Esophagus squamous epithelium (tissue), 5 donors: ENCODE measurements around the gene PKD1. TPM values are rescaled to one million over a fixed set of nuclear protein-coding genes. Genes with fewer than 3 reads are reported as not detected.

Experiments used
- DNase-seq: peaks from one replicate; lab custom pipeline; 2025; lab: John Stamatoyannopoulos, UW
- H3K27ac ChIP-seq, 4 donors: fragments of 200-600 bp; sonication (generic); one replicate each; pipeline ENCODE4 v1.5.1; 2016 to 2019; ENCODE audit warnings: mild to moderate bottlenecking in 1 of 4
- H3K27me3 ChIP-seq, 4 donors: fragments of 200-600 bp; sonication (generic); 1 replicate in 3 of 4; 2 replicates in 1 of 4; pipeline versions ENCODE4 v1.5.1 to v1.6.0; 2017 to 2021; ENCODE audit warnings: antibody characterized with exemption in 1 of 4
- H3K36me3 ChIP-seq, 3 donors: fragments of 200-600 bp; sonication (generic); one replicate each; pipeline ENCODE4 v1.5.1; 2016 to 2019
- H3K4me1 ChIP-seq, 3 donors: fragments of 200-600 bp; sonication (generic); one replicate each; pipeline ENCODE4 v1.5.1; 2017 to 2019
- H3K4me3 ChIP-seq, 4 donors: fragments of 200-600 bp; sonication (generic); 1 replicate in 3 of 4; 2 replicates in 1 of 4; pipeline ENCODE4 v1.5.1; 2016 to 2019; ENCODE audit warnings: mild to moderate bottlenecking in 2 of 4, moderate library complexity in 1 of 4
- H3K9me3 ChIP-seq, 3 donors: fragments of 200-600 bp; sonication (generic); one replicate each; pipeline ENCODE4 v1.5.1; 2016 to 2019
- CTCF ChIP-seq, 6 experiments: fragments of 450-650 bp in 4 of 6; fragments of 200-600 bp in 2 of 6; sonication (generic) in 2 of 6; IDR thresholded peaks; one replicate each; pipeline ENCODE4 v1.5.1; 2016 to 2019; ENCODE audit warnings: antibody characterized with exemption in 6 of 6, mild to moderate bottlenecking in 4 of 6, moderate library complexity in 4 of 6
- POLR2A ChIP-seq, 4 donors: fragments of 450-650 bp; IDR thresholded peaks; one replicate each; pipeline ENCODE4 v1.6.1; 2017; ENCODE audit warnings: antibody characterized with exemption in 4 of 4, mild to moderate bottlenecking in 4 of 4, moderate library complexity in 3 of 4
- WGBS, 2 donors: methylation state at CpG; one replicate each; pipeline ENCODE4 v1.1.5; 2018; 5-methylcytosine and 5-hydroxymethylcytosine counted together
- intact Hi-C: fragments of 100-400 bp; cut with DNase I; formaldehyde crosslinking; loops from one replicate; pipeline ENCODE4 v1.15.0; 2022
- total RNA-seq, 4 donors: library from RNA; depleted of rRNA; stranded (reverse); fragments of >200 nt; gene quantifications; one replicate each; pipeline ENCODE4 v1.1.0, GENCODE V29; 2016
- donor health status: DM: yes; HTN: yes; CAD: no.

PKD1 gene
- total RNA-seq, 4 donors from 2014 or later, result 34.1 to 123 (median 64.1) TPM

- no peak for DNase-seq
- no peaks in the 10 kb centered on the region for H3K27me3 ChIP-seq
- peaks cover 0 to 15% (median under 1%) of the 10 kb centered on the region in 3 donors for H3K36me3 ChIP-seq
- H3K4me3 ChIP-seq, result peak overlapping the region in 1 of 4 donors; percentile 43
- H3K4me1 ChIP-seq, result peaks cover 65 to 73% (median 68%) of the 10 kb centered on the region in 3 donors
- H3K9me3 ChIP-seq, result no peaks in the 10 kb centered on the region
- TF ChIP-seq CTCF (IDR thresholded peaks at IDR 0.05), result no peak
- no peak for TF ChIP-seq POLR2A (IDR thresholded peaks at IDR 0.05)
- WGBS, 2 donors, result no CpG with 5 or more reads among the region's 10 CpGs
- peak overlapping the region; percentile 92 to 98 (median 95) for H3K27ac ChIP-seq
- intact Hi-C loops, result no loop called here
These were observed 26.2 kb upstream of the PKD1 start for GRCh38 chr16:2161911-2162310.

- no peak for DNase-seq
- TF ChIP-seq CTCF (IDR thresholded peaks at IDR 0.05) (no peak), POLR2A (IDR thresholded peaks at IDR 0.05) (no peak)
- 35% methylated on average over 5 to 8 of the region's 20 CpGs for WGBS, 2 donors
- H3K9me3 ChIP-seq, result no peaks in the 10 kb centered on the region
- H3K4me1 ChIP-seq, result peaks cover 74 to 82% (median 74%) of the 10 kb centered on the region in 3 donors
- peaks cover 0 to 6% (median 0%) of the 10 kb centered on the region in 3 donors for H3K36me3 ChIP-seq
- peak overlapping the region in 3 of 4 donors; percentile 6 to 43 (median 13) for H3K4me3 ChIP-seq
- H3K27me3 ChIP-seq, result no peaks in the 10 kb centered on the region
- peak overlapping the region; percentile 92 to 98 (median 95) for H3K27ac ChIP-seq
- intact Hi-C loops, result no loop called here
These were observed 25.3 kb upstream of the PKD1 start for GRCh38 chr16:2160915-2161551.

GRCh38 chr16:2159175-2159838 is 23.6 kb upstream of the PKD1 start:
- H3K4me1 ChIP-seq, result peaks cover 76 to 90% (median 78%) of the 10 kb centered on the region in 3 donors
- TF ChIP-seq POLR2A (IDR thresholded peaks at IDR 0.05) (no peak), CTCF (IDR thresholded peaks at IDR 0.05) (no peak)
- intact Hi-C loops, result no loop called here
- peak overlapping the region in 3 of 4 donors; percentile 18 to 91 (median 34) for H3K4me3 ChIP-seq
- no peaks in the 10 kb centered on the region for H3K9me3 ChIP-seq
- H3K27ac ChIP-seq, result peak overlapping the region; percentile 92 to 98 (median 95)
- WGBS, 2 donors, result 21 to 30% methylated on average over 3 to 13 of the region's 24 CpGs
- DNase-seq, result no peak
- H3K27me3 ChIP-seq, result no peaks in the 10 kb centered on the region
- H3K36me3 ChIP-seq, result peaks cover 0 to under 1% (median 0%) of the 10 kb centered on the region in 3 donors

- TF ChIP-seq CTCF (IDR thresholded peaks at IDR 0.05) (no peak), POLR2A (IDR thresholded peaks at IDR 0.05) (no peak)
- H3K4me3 ChIP-seq, result peak overlapping the region in 1 of 4 donors; percentile 91
- intact Hi-C loops, result no loop called here
- no peak for DNase-seq
- WGBS, 2 donors, result 61 to 73% methylated on average over 8 to 12 of the region's 15 CpGs
- no peaks in the 10 kb centered on the region for H3K9me3 ChIP-seq
- H3K27me3 ChIP-seq, result no peaks in the 10 kb centered on the region
- H3K4me1 ChIP-seq, result peaks cover 81 to 91% (median 82%) of the 10 kb centered on the region in 3 donors
- H3K27ac ChIP-seq, result peak overlapping the region; percentile 92 to 98 (median 95)
- peaks cover 0 to 10% (median 0%) of the 10 kb centered on the region in 3 donors for H3K36me3 ChIP-seq
These were observed 22.6 kb upstream of the PKD1 start for GRCh38 chr16:2158262-2158638.
